Measurements from ENCODE around the gene CACNA1A.

Gene CACNA1A

DNA sequence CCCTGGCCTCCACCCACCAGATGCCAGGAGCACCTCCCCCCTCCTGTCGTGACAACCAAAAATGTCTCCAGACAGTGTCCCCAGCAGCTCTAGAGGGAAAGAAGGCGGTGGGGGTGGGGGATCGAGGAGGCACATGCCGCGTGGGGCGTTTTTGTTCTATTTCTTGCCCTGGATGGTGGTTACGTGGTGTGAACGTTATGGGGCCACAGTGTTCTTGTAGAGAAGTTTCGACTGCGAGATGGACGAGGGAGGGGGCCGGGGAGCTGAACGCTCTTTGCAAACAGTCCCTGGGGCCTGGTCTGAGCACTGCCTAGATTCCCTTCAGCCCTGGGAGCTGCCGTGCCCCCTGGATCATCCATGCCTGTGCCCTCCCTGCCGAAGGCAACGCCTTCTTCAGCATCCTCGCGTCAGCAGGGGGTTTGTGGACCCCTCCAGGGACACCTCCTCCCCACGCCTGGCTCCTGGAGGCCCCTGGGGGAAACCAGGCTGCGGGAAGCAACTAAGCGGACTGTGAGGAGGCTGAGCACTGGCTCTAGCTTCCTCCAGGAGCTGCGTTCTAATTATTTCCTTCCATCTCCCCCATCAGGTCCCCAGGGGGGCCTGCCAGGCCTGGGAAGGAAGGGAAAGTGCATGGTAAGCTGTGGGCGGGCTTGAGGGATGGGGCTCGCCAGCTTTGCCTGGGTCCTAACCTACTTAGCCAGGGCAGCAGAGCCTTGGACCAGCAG, 224.6 kb downstream of the CACNA1A start:
- no peak overlapping the region for H3K27ac ChIP-seq (ENCODE audit: extremely low read depth, low read depth, low read length)
- no peaks in the 10 kb centered on the region for H3K36me3 ChIP-seq (ENCODE audit: control insufficient read depth in 2 of 2, insufficient read depth in 1 of 2, low read length in 2 of 2)
- ChIA-PET CTCF (interaction anchor here (0.9 to 2.7 kb wide), 3 partner anchors 12 to 149 kb away, joined by 3 to 5 read pairs (median 3); no protein-coding TSS in a partner anchor), POLR2A (interaction anchor here (0.6 kb wide), 1 partner anchor 70 kb away, joined by 6 read pairs; no protein-coding TSS in a partner anchor)
- no peak for TF ChIP-seq ZNF501 (tag by site-specific recombination; IDR thresholded peaks at IDR 0.05)
- TF ChIP-seq ZIC2 (tag by site-specific recombination; IDR thresholded peaks at IDR 0.05): peak; percentile 53
- TF ChIP-seq ZBTB17 (tag by site-specific recombination; IDR thresholded peaks at IDR 0.05): peak; percentile 24; the same call in 1 of the 2 replicates
- H3K4me1 ChIP-seq (ENCODE audit: control insufficient read depth, insufficient read depth, low read length): no peaks in the 10 kb centered on the region
- H3K9me3 ChIP-seq (ENCODE audit: control insufficient read depth, insufficient read depth, low read depth, low read length): no peaks in the 10 kb centered on the region
- H3K4me3 ChIP-seq (ENCODE audit: low read depth, low read length): no peak overlapping the region

DNA sequence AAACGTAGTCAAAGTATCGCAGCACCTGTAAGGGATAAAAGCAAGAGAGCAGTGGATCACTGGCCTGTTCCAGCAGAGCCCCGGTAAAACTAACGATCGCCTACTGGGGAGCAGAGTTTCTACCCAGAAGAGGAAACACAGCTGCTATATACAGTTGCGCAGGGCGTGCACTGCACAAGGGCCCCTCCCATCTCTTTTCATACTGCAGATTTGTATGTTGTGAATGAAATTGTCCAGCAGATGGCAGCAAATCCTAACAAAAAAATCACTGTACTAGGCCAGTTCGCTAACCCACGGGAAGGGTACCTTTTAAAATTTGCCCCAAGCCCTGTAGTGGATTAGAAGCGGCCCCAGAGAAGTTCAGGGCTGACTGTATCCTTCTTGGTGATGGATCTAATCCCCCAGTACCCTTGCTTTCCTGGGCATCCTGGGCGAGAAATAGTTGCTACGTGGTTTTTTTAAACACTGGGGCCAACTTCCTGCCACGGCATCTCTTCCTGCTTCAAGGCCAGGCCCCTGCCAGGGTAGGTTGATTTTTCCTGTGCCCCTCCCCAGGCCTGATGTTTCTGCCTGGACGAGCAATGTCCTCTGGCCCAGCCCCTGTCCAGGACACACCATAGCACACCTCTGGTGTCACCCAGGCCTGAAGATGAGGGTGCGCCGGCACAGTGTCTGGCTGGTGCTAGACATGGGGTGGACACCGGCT, 229.0 kb downstream of the CACNA1A start:
- H3K4me3 ChIP-seq (ENCODE audit: low read depth, low read length): no peak overlapping the region
- no peaks in the 10 kb centered on the region for H3K4me1 ChIP-seq (ENCODE audit: control insufficient read depth, insufficient read depth, low read length)
- no peaks in the 10 kb centered on the region for H3K36me3 ChIP-seq (ENCODE audit: control insufficient read depth in 2 of 2, insufficient read depth in 1 of 2, low read length in 2 of 2)
- CTCF ChIA-PET: interaction anchor here (0.5 to 3.9 kb wide), 54 partner anchors 8 to 589 kb away, joined by 3 to 63 read pairs (median 4); no protein-coding TSS in a partner anchor
- POLR2A ChIA-PET: no interaction called here
- no peaks in the 10 kb centered on the region for H3K9me3 ChIP-seq (ENCODE audit: control insufficient read depth, insufficient read depth, low read depth, low read length)
- no peak overlapping the region for H3K27ac ChIP-seq (ENCODE audit: extremely low read depth, low read depth, low read length)
- TF ChIP-seq ZNF548 (tag by site-specific recombination; IDR thresholded peaks at IDR 0.05) (no peak), ZNF292 (tag by site-specific recombination; IDR thresholded peaks at IDR 0.05; ENCODE audit: borderline replicate concordance, low read depth) (no peak), ZNF302 (tag by site-specific recombination; IDR thresholded peaks at IDR 0.05; ENCODE audit: low read depth) (no peak), ZNF169 (tag by site-specific recombination; IDR thresholded peaks at IDR 0.05) (0 out of 2 replicates have a peak, but pooled peaks have one; percentile 9), ZNF776 (tag by site-specific recombination; IDR thresholded peaks at IDR 0.05; ENCODE audit: borderline replicate concordance) (no peak), KLF17 (tag by site-specific recombination; IDR thresholded peaks at IDR 0.05) (peak; percentile 65), ZNF223 (tag by site-specific recombination; IDR thresholded peaks at IDR 0.05) (no peak), ZNF426 (tag by site-specific recombination; IDR thresholded peaks at IDR 0.05) (no peak), KLF10 (tag by site-specific recombination; IDR thresholded peaks at IDR 0.05) (peak; percentile 48), ZNF529 (tag by site-specific recombination; IDR thresholded peaks at IDR 0.05; ENCODE audit: insufficient replicate concordance) (no peak), ZNF530 (tag by site-specific recombination; IDR thresholded peaks at IDR 0.05; ENCODE audit: low read depth) (no peak), ZNF311 (tag by site-specific recombination; IDR thresholded peaks at IDR 0.05; ENCODE audit: borderline replicate concordance) (no peak), ZNF600 (tag by site-specific recombination; IDR thresholded peaks at IDR 0.05) (no peak), KLF7 (tag by site-specific recombination; IDR thresholded peaks at IDR 0.05; ENCODE audit: borderline replicate concordance) (peak; percentile 82; the same call in 1 of the 2 replicates), ZNF10 (tag by site-specific recombination; IDR thresholded peaks at IDR 0.05) (no peak)
- TF ChIP-seq, protein P1, sequence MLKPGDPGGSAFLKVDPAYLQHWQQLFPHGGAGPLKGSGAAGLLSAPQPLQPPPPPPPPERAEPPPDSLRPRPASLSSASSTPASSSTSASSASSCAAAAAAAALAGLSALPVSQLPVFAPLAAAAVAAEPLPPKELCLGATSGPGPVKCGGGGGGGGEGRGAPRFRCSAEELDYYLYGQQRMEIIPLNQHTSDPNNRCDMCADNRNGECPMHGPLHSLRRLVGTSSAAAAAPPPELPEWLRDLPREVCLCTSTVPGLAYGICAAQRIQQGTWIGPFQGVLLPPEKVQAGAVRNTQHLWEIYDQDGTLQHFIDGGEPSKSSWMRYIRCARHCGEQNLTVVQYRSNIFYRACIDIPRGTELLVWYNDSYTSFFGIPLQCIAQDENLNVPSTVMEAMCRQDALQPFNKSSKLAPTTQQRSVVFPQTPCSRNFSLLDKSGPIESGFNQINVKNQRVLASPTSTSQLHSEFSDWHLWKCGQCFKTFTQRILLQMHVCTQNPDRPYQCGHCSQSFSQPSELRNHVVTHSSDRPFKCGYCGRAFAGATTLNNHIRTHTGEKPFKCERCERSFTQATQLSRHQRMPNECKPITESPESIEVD (tag by site-specific recombination; IDR thresholded peaks at IDR 0.05): no peak
- TF ChIP-seq, protein P2, sequence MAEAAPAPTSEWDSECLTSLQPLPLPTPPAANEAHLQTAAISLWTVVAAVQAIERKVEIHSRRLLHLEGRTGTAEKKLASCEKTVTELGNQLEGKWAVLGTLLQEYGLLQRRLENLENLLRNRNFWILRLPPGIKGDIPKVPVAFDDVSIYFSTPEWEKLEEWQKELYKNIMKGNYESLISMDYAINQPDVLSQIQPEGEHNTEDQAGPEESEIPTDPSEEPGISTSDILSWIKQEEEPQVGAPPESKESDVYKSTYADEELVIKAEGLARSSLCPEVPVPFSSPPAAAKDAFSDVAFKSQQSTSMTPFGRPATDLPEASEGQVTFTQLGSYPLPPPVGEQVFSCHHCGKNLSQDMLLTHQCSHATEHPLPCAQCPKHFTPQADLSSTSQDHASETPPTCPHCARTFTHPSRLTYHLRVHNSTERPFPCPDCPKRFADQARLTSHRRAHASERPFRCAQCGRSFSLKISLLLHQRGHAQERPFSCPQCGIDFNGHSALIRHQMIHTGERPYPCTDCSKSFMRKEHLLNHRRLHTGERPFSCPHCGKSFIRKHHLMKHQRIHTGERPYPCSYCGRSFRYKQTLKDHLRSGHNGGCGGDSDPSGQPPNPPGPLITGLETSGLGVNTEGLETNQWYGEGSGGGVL (tag by site-specific recombination; IDR thresholded peaks at IDR 0.05): no peak
- TF ChIP-seq, protein P3, sequence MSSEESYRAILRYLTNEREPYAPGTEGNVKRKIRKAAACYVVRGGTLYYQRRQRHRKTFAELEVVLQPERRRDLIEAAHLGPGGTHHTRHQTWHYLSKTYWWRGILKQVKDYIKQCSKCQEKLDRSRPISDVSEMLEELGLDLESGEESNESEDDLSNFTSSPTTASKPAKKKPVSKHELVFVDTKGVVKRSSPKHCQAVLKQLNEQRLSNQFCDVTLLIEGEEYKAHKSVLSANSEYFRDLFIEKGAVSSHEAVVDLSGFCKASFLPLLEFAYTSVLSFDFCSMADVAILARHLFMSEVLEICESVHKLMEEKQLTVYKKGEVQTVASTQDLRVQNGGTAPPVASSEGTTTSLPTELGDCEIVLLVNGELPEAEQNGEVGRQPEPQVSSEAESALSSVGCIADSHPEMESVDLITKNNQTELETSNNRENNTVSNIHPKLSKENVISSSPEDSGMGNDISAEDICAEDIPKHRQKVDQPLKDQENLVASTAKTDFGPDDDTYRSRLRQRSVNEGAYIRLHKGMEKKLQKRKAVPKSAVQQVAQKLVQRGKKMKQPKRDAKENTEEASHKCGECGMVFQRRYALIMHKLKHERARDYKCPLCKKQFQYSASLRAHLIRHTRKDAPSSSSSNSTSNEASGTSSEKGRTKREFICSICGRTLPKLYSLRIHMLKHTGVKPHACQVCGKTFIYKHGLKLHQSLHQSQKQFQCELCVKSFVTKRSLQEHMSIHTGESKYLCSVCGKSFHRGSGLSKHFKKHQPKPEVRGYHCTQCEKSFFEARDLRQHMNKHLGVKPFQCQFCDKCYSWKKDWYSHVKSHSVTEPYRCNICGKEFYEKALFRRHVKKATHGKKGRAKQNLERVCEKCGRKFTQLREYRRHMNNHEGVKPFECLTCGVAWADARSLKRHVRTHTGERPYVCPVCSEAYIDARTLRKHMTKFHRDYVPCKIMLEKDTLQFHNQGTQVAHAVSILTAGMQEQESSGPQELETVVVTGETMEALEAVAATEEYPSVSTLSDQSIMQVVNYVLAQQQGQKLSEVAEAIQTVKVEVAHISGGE (tag by site-specific recombination; conservative IDR thresholded peaks at IDR 0.05; ENCODE audit: low read depth): no peak
- TF ChIP-seq, protein P4, sequence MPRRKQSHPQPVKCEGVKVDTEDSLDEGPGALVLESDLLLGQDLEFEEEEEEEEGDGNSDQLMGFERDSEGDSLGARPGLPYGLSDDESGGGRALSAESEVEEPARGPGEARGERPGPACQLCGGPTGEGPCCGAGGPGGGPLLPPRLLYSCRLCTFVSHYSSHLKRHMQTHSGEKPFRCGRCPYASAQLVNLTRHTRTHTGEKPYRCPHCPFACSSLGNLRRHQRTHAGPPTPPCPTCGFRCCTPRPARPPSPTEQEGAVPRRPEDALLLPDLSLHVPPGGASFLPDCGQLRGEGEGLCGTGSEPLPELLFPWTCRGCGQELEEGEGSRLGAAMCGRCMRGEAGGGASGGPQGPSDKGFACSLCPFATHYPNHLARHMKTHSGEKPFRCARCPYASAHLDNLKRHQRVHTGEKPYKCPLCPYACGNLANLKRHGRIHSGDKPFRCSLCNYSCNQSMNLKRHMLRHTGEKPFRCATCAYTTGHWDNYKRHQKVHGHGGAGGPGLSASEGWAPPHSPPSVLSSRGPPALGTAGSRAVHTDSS (tag by site-specific recombination; IDR thresholded peaks at IDR 0.05): peak; percentile 35; the same call in 1 of the 2 replicates

All from HEK293 (cell line).